Neural progenitor cell (in vitro differentiated cells): ENCODE data around the gene C1orf56. TPM values are rescaled to one million over a fixed set of nuclear protein-coding genes. Genes with fewer than 3 reads are reported as not detected.
A peak's percentile ranks its signal among the peaks of the same experiment; 100 is the strongest.

ENCODE experiments used
- DNase-seq: peaks from one replicate; pipeline ENCODE4 v3.0.0-alpha.2; 2016; ENCODE audit warnings: low spot score
- H2AFZ ChIP-seq: fragments of 200-600 bp; sonication (generic); replicated peaks from 2 replicates; pipeline ENCODE4 v1.6.1; 2016; ENCODE audit warnings: antibody characterized with exemption
- H3F3A ChIP-seq: fragments of 200-600 bp; sonication (generic); 2 replicates; pipeline ENCODE4 v1.6.1; 2016; ENCODE audit warnings: antibody characterized with exemption, low read depth
- H3K27ac ChIP-seq: fragments of 200-600 bp; sonication (generic); 2 replicates; pipeline ENCODE4 v1.5.1; 2016; ENCODE audit warnings: mild to moderate bottlenecking
- H3K27me3 ChIP-seq: fragments of 200-600 bp; sonication (generic); 2 replicates; pipeline ENCODE4 v1.6.1; 2016; ENCODE audit warnings: mild to moderate bottlenecking, moderate library complexity
- H3K36me3 ChIP-seq: fragments of 200-600 bp; sonication (generic); 2 replicates; pipeline ENCODE4 v1.5.1; 2016
- H3K4me1 ChIP-seq: fragments of 200-600 bp; sonication (generic); 2 replicates; pipeline ENCODE4 v1.6.1; 2016; ENCODE audit warnings: mixed run types
- H3K4me2 ChIP-seq: fragments of 200-600 bp; sonication (generic); 2 replicates; pipeline ENCODE4 v1.6.1; 2016
- H3K4me3 ChIP-seq: fragments of 200-600 bp; sonication (generic); 2 replicates; pipeline ENCODE4 v1.5.1; 2016
- H3K79me2 ChIP-seq: fragments of 200-600 bp; sonication (generic); 2 replicates; pipeline ENCODE4 v1.6.1; 2016; ENCODE audit warnings: low read depth
- H3K9ac ChIP-seq: fragments of 200-600 bp; sonication (generic); 2 replicates; pipeline ENCODE4 v1.6.1; 2016
- H3K9me3 ChIP-seq: fragments of 200-600 bp; sonication (generic); 2 replicates; pipeline ENCODE4 v1.5.1; 2016; ENCODE audit warnings: low read depth
- H4K20me1 ChIP-seq: fragments of 200-600 bp; sonication (generic); 2 replicates; pipeline ENCODE4 v1.6.1; 2016; ENCODE audit warnings: low read depth
- H3K27ac Mint-ChIP-seq: 3 replicates; pipeline ENCODE4 v1.8.0; 2021; ENCODE audit warnings: mixed read lengths
- H3K27me3 Mint-ChIP-seq: 2 replicates; pipeline ENCODE4 v1.8.0; 2022; ENCODE audit warnings: low read depth, mild to moderate bottlenecking, inconsistent platforms, moderate library complexity, mixed read lengths; ENCODE audit not compliant: insufficient read depth
- H3K36me3 Mint-ChIP-seq: 3 replicates; pipeline ENCODE4 v1.8.0; 2021; ENCODE audit warnings: mixed read lengths
- H3K4me1 Mint-ChIP-seq: 3 replicates; pipeline ENCODE4 v1.8.0; 2021; ENCODE audit warnings: mixed read lengths
- H3K4me3 Mint-ChIP-seq: 3 replicates; pipeline ENCODE4 v1.8.0; 2021; ENCODE audit warnings: mild to moderate bottlenecking, moderate library complexity, mixed read lengths
- H3K9me3 Mint-ChIP-seq: 3 replicates; pipeline ENCODE4 v1.8.0; 2020; ENCODE audit warnings: mixed read lengths
- CTCF ChIP-seq: fragments of 200-600 bp; sonication (generic); IDR thresholded peaks from 2 replicates; pipeline ENCODE4 v1.5.1; 2017; ENCODE audit warnings: antibody characterized with exemption, mild to moderate bottlenecking
- EZH2 ChIP-seq: fragments of 200-600 bp; sonication (generic); IDR thresholded peaks from 2 replicates; pipeline ENCODE4 v1.6.1; 2017; ENCODE audit warnings: antibody characterized with exemption, mild to moderate bottlenecking, moderate library complexity
- EZH2phosphoT487 ChIP-seq: fragments of 200-600 bp; sonication (generic); IDR thresholded peaks from 2 replicates; pipeline ENCODE4 v1.6.1; 2017; ENCODE audit warnings: antibody characterized with exemption
- total RNA-seq: library from RNA; depleted of rRNA; stranded (reverse); fragments of >200 nt; gene quantifications from 2 replicates; pipeline ENCODE4 v1.2.3, GENCODE V29; 2015; ENCODE audit warnings: low replicate concordance

The C1orf56 gene
- total RNA-seq, 1 donor from 2014 or later: 2.9 TPM

GRCh38 chr1:151002051-151002450, 45.5 kb upstream of the C1orf56 start:
- no peak overlapping the region for H3K4me2 ChIP-seq
- H3K9me3 ChIP-seq: no peaks in the 10 kb centered on the region
- TF ChIP-seq CTCF: no peak
- TF ChIP-seq EZH2: no peak
- TF ChIP-seq EZH2phosphoT487: no peak
- no peak for DNase-seq
- H3K9ac ChIP-seq: no peak overlapping the region
- H3K27ac ChIP-seq: no peak overlapping the region
- H3K4me1 Mint-ChIP-seq: peaks cover 30% of the 10 kb centered on the region
- no peaks in the 10 kb centered on the region for H3K36me3 ChIP-seq
- no peaks in the 10 kb centered on the region for H3K9me3 Mint-ChIP-seq
- no peak overlapping the region for H3K4me3 Mint-ChIP-seq
- peaks cover 4% of the 10 kb centered on the region for H3K27me3 Mint-ChIP-seq
- no peaks in the 10 kb centered on the region for H3K79me2 ChIP-seq
- H4K20me1 ChIP-seq: no peaks in the 10 kb centered on the region
- H3K4me3 ChIP-seq: no peak overlapping the region
- H3K27me3 ChIP-seq: no peaks in the 10 kb centered on the region
- H2AFZ ChIP-seq: no peak overlapping the region
- H3K4me1 ChIP-seq: peaks cover 8% of the 10 kb centered on the region
- peaks cover 15% of the 10 kb centered on the region for H3F3A ChIP-seq
- peaks cover 18% of the 10 kb centered on the region for H3K36me3 Mint-ChIP-seq
- H3K27ac Mint-ChIP-seq: no peak overlapping the region

- no peak overlapping the region for H3K27ac ChIP-seq
Measured at GRCh38 chr1:151002611-151003010, 44.9 kb upstream of the C1orf56 start.

GRCh38 chr1:151003180-151003579, 44.4 kb upstream of the C1orf56 start:
- Mint-ChIP-seq H3K27ac (no peak overlapping the region), H3K4me3 (no peak overlapping the region), H3K27me3 (peaks cover 5% of the 10 kb centered on the region), H3K4me1 (peaks cover 41% of the 10 kb centered on the region), H3K36me3 (peaks cover 16% of the 10 kb centered on the region), H3K9me3 (no peaks in the 10 kb centered on the region)
- Histone ChIP-seq H3K9ac (no peak overlapping the region), H4K20me1 (no peaks in the 10 kb centered on the region), H3K36me3 (no peaks in the 10 kb centered on the region), H3K4me1 (peaks cover 15% of the 10 kb centered on the region), H3K4me3 (no peak overlapping the region), H3K27me3 (no peaks in the 10 kb centered on the region), H3K4me2 (peak overlapping the region; percentile 3), H3K9me3 (no peaks in the 10 kb centered on the region), H3K27ac (no peak overlapping the region), H3F3A (peaks cover 25% of the 10 kb centered on the region), H3K79me2 (no peaks in the 10 kb centered on the region), H2AFZ (no peak overlapping the region)
- TF ChIP-seq CTCF (no peak), EZH2 (no peak)
- no peak for DNase-seq

More at GRCh38 chr1:151002611-151003010, 44.9 kb upstream of the C1orf56 start:
- no peaks in the 10 kb centered on the region for H3K36me3 ChIP-seq
- H3K27me3 ChIP-seq: no peaks in the 10 kb centered on the region
- H3K4me1 Mint-ChIP-seq: peaks cover 36% of the 10 kb centered on the region
- peaks cover 6% of the 10 kb centered on the region for H3K27me3 Mint-ChIP-seq
- H3F3A ChIP-seq: peaks cover 20% of the 10 kb centered on the region
- no peaks in the 10 kb centered on the region for H3K79me2 ChIP-seq
- no peaks in the 10 kb centered on the region for H3K9me3 ChIP-seq
- peaks cover 11% of the 10 kb centered on the region for H3K4me1 ChIP-seq
- H3K27ac Mint-ChIP-seq: no peak overlapping the region
- no peaks in the 10 kb centered on the region for H3K9me3 Mint-ChIP-seq
- no peak for TF ChIP-seq EZH2phosphoT487
- no peak for TF ChIP-seq CTCF
- no peak for TF ChIP-seq EZH2
- H3K4me3 Mint-ChIP-seq: no peak overlapping the region
- no peaks in the 10 kb centered on the region for H4K20me1 ChIP-seq
- no peak overlapping the region for H3K4me2 ChIP-seq
- no peak for DNase-seq
- H2AFZ ChIP-seq: no peak overlapping the region
- H3K36me3 Mint-ChIP-seq: peaks cover 18% of the 10 kb centered on the region
- H3K9ac ChIP-seq: no peak overlapping the region
- no peak overlapping the region for H3K4me3 ChIP-seq
